ENCODE measurements around the gene EPB41L3.

EPB41L3 gene

DNA sequence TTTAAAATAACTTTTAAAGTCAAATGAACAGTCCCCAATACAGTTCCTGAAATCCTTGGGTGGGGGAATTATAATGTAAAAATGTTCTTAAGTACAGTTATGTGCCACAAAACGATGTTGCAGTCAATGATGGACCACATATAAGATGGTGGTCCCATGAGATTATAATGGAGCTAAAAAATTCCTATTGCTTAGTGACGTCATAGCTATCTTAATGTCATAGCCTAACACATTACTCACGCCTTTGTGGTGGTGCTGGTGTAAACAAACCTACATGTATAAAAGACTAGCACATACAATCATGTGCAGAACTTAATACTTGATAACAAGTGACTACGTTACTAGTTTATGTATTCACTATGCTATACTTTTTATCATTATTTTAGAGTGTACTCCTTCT, 109.4 kb downstream of the EPB41L3 start:
- Mint-ChIP-seq H3K36me3 (ENCODE audit: low read depth) (no peaks in the 10 kb centered on the region), H3K27ac (no peak overlapping the region), H3K9me3 (no peaks in the 10 kb centered on the region), H3K27me3 (ENCODE audit: low read depth) (peaks cover 5% of the 10 kb centered on the region), H3K4me1 (ENCODE audit: low read depth) (no peaks in the 10 kb centered on the region), H3K4me3 (no peak overlapping the region)

GRCh38 chr18:5431836-5432575, 111.8 kb downstream of the EPB41L3 start:
- Mint-ChIP-seq H3K36me3 (ENCODE audit: low read depth) (no peaks in the 10 kb centered on the region), H3K27ac (no peak overlapping the region), H3K4me1 (ENCODE audit: low read depth) (no peaks in the 10 kb centered on the region), H3K27me3 (ENCODE audit: low read depth) (no peaks in the 10 kb centered on the region), H3K4me3 (no peak overlapping the region), H3K9me3 (no peaks in the 10 kb centered on the region)

DNA sequence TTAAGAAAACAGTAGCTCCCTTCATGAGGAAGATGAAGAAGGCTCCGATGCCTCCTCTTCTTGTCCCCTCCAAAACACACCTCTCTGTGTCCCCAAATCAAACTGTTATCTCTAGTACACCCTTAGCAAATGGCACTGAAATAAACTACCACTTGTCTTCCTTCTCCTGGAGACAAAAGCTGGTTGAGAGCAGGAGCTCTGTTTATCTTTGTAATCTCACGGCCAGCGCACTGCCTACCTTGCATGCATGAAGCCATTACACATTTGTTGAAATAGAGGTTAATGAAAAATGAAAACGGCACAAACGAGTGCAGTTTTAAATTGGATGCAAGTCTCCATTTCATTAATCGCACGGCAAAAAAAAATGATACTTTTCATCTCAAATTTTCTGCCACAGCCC, 113.7 kb downstream of the EPB41L3 start:
- no peaks in the 10 kb centered on the region for H3K36me3 Mint-ChIP-seq (ENCODE audit: low read depth)
- H3K27ac Mint-ChIP-seq = no peak overlapping the region
- H3K4me1 Mint-ChIP-seq (ENCODE audit: low read depth) = no peaks in the 10 kb centered on the region
- H3K27me3 Mint-ChIP-seq (ENCODE audit: low read depth) = no peaks in the 10 kb centered on the region
- no peaks in the 10 kb centered on the region for H3K9me3 Mint-ChIP-seq
- no peak overlapping the region for H3K4me3 Mint-ChIP-seq

DNA sequence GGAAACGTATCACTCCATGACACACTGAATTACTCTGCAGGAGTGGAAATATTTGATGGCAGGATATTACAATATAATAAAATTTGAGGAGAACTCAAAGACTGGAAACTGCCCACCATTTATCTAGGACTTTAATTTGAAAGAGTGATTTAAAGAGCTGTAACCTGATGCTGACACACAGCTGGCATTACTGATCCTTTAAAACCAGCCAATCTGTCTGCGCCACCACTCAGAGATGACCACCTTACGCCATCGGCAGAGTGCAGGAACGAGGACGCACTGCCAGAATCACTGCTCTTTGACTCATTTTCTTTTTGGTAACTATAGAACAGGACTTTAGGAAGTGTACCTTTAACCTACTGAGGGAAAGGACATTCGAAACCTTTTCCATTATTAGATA, 114.1 kb downstream of the EPB41L3 start:
- no peaks in the 10 kb centered on the region for H3K4me1 Mint-ChIP-seq (ENCODE audit: low read depth)
- H3K36me3 Mint-ChIP-seq (ENCODE audit: low read depth) = no peaks in the 10 kb centered on the region
- no peaks in the 10 kb centered on the region for H3K27me3 Mint-ChIP-seq (ENCODE audit: low read depth)
- H3K27ac Mint-ChIP-seq = no peak overlapping the region
- H3K4me3 Mint-ChIP-seq = no peak overlapping the region
- H3K9me3 Mint-ChIP-seq = no peaks in the 10 kb centered on the region

GRCh38 chr18:5425721-5426120, 118.1 kb downstream of the EPB41L3 start:
- Mint-ChIP-seq H3K27ac (no peak overlapping the region), H3K27me3 (ENCODE audit: low read depth) (peaks cover 5% of the 10 kb centered on the region), H3K4me1 (ENCODE audit: low read depth) (no peaks in the 10 kb centered on the region), H3K36me3 (ENCODE audit: low read depth) (no peaks in the 10 kb centered on the region), H3K4me3 (no peak overlapping the region), H3K9me3 (no peaks in the 10 kb centered on the region)

DNA sequence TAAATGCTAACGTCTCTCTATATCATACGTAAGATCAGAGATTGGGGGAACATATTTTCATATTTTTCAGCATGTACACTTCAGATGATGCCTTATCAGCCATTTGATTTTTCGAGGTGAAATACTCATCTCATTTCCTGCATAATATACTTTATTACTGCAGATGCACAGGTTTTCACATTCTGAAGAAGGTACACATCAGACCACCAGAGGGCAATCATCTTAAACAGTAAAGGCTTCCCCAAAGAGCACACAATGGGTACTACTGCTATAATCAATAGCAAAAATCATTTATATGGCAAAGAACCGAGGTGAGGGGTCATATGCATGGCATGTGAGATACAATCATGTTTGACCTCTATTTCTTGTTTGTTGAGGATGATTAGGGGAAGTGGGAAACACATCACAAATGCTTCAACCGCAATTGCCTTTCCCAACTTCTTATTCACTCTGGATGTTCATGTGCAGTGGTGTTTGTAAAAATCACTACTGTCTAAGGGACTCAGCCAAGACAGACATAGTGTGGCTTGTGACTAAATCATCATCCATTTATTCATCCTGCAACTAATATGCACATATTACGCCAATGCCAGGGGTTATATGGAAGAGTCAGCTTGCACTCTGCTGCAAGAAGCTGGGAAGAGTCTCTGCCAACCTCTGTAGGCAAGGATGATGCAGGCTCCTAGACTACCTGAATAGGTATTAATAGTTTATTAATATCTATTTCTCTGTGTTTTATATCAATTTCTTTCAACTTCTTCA, 118.7 kb downstream of the EPB41L3 start:
- no peak overlapping the region for H3K4me3 Mint-ChIP-seq
- H3K27me3 Mint-ChIP-seq (ENCODE audit: low read depth) = peaks cover 5% of the 10 kb centered on the region
- no peaks in the 10 kb centered on the region for H3K4me1 Mint-ChIP-seq (ENCODE audit: low read depth)
- H3K9me3 Mint-ChIP-seq = no peaks in the 10 kb centered on the region
- no peak overlapping the region for H3K27ac Mint-ChIP-seq
- H3K36me3 Mint-ChIP-seq (ENCODE audit: low read depth) = no peaks in the 10 kb centered on the region

DNA sequence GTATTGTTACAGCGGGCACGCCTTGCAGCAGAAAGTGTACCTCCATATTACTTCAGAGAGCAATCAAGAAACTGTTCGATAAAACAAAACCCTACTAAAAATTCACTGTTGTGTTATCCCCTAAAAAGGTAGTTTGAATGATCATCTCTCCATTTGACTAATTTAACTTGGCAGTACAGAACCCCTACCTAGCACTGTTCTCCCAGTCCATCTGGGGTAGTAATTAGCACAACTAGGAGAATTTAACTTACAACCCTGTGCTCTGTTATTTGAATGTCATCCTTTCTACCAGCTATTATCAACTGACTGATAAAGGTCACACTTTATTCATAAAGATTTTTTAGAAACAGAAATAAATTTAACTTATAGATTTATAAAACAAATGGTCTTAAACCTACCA, 121.2 kb downstream of the EPB41L3 start:
- no peaks in the 10 kb centered on the region for H3K36me3 Mint-ChIP-seq (ENCODE audit: low read depth)
- no peaks in the 10 kb centered on the region for H3K9me3 Mint-ChIP-seq
- H3K4me3 Mint-ChIP-seq = no peak overlapping the region
- no peak overlapping the region for H3K27ac Mint-ChIP-seq
- H3K4me1 Mint-ChIP-seq (ENCODE audit: low read depth) = no peaks in the 10 kb centered on the region
- peaks cover 5% of the 10 kb centered on the region for H3K27me3 Mint-ChIP-seq (ENCODE audit: low read depth)

DNA sequence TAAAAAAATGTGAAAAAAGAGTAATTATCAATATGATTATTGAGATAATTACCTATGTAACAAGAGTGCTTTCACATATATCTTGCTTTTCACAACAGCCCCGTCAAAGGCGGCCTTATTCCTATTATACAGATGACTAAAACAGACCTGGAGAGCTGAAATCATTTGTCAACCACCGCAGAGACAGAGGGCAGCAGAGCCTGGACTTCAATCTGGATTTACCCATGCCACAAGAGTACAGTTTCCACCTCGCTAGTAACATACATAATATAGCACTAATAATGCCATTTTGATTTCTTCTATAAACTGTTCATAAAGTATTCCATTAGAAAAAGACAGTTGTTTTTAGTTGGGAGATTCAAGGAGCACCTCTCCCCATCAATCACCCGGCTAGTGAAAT, 121.8 kb downstream of the EPB41L3 start:
- no peaks in the 10 kb centered on the region for H3K4me1 Mint-ChIP-seq (ENCODE audit: low read depth)
- peaks cover 5% of the 10 kb centered on the region for H3K27me3 Mint-ChIP-seq (ENCODE audit: low read depth)
- H3K4me3 Mint-ChIP-seq = no peak overlapping the region
- H3K27ac Mint-ChIP-seq = no peak overlapping the region
- H3K9me3 Mint-ChIP-seq = no peaks in the 10 kb centered on the region
- no peaks in the 10 kb centered on the region for H3K36me3 Mint-ChIP-seq (ENCODE audit: low read depth)

DNA sequence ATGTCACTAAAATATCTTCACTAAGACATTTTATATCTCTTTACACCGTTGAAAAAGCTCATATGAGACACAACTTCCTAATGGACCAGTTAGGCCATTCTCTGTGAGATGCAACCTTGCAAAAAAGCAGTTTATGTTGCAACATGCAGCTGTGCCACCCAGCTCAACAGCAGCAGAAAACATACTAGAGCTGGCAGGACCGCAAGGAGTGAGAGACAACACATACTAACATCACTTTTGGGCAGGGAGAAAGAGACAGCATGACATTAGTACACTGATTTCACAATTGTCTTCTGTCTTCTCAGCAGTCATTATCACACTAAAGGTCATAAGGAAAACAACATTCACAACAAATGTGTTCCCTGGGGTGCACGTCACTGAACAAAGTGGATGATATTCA, 122.9 kb downstream of the EPB41L3 start:
- H3K27me3 Mint-ChIP-seq (ENCODE audit: low read depth) = peaks cover 5% of the 10 kb centered on the region
- no peaks in the 10 kb centered on the region for H3K9me3 Mint-ChIP-seq
- H3K27ac Mint-ChIP-seq = no peak overlapping the region
- no peaks in the 10 kb centered on the region for H3K4me1 Mint-ChIP-seq (ENCODE audit: low read depth)
- H3K4me3 Mint-ChIP-seq = no peak overlapping the region
- no peaks in the 10 kb centered on the region for H3K36me3 Mint-ChIP-seq (ENCODE audit: low read depth)

DNA sequence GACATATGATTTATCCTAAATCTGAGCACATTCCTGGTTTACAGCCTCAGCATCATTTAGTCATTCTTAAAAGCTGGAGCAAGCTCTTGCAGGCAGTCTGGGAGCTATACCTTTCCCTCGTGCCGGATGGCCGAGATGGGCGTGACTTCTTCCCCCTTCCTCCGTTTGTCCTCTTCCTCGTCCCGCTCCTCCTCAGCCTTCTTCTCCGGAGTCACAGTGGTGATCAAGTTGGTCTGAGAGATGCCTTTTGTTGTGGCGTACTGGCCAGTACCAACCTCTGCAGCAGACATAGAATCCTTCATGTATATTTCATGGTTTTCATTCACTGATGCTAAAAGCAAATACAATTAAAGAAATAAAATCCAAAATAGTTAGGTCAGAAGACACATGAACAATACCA, 124.2 kb downstream of the EPB41L3 start:
- H3K9me3 Mint-ChIP-seq = no peaks in the 10 kb centered on the region
- no peaks in the 10 kb centered on the region for H3K36me3 Mint-ChIP-seq (ENCODE audit: low read depth)
- H3K27ac Mint-ChIP-seq = no peak overlapping the region
- peaks cover 5% of the 10 kb centered on the region for H3K27me3 Mint-ChIP-seq (ENCODE audit: low read depth)
- no peaks in the 10 kb centered on the region for H3K4me1 Mint-ChIP-seq (ENCODE audit: low read depth)
- no peak overlapping the region for H3K4me3 Mint-ChIP-seq

- H3K9me3 Mint-ChIP-seq = no peaks in the 10 kb centered on the region
- no peak overlapping the region for H3K4me3 Mint-ChIP-seq
- H3K27ac Mint-ChIP-seq = no peak overlapping the region
- no peaks in the 10 kb centered on the region for H3K36me3 Mint-ChIP-seq (ENCODE audit: low read depth)
- no peaks in the 10 kb centered on the region for H3K4me1 Mint-ChIP-seq (ENCODE audit: low read depth)
- peaks cover 5% of the 10 kb centered on the region for H3K27me3 Mint-ChIP-seq (ENCODE audit: low read depth)
Measured at GRCh38 chr18:5419030-5419429, 124.8 kb downstream of the EPB41L3 start.

DNA sequence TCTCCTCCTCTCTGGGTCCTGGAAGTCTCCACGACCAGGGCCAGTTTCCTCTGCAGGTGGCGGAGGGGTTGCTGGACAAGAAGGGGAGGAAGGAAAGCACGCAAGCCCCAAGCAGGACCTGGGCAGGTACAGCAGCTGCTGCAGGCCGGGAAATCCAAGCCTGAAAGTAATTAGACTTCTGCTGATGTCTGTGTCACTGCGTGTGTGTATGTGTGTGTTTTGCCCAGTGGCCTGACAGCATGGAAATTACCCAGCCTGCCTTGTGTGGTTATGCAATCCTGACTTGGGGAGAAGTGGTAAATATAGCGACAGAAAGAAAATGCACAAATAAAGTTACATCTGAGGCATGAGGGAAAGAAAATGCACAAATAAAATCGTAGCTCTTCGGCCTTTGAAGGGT, 126.5 kb downstream of the EPB41L3 start:
- no peaks in the 10 kb centered on the region for H3K9me3 Mint-ChIP-seq
- no peak overlapping the region for H3K4me3 Mint-ChIP-seq

DNA sequence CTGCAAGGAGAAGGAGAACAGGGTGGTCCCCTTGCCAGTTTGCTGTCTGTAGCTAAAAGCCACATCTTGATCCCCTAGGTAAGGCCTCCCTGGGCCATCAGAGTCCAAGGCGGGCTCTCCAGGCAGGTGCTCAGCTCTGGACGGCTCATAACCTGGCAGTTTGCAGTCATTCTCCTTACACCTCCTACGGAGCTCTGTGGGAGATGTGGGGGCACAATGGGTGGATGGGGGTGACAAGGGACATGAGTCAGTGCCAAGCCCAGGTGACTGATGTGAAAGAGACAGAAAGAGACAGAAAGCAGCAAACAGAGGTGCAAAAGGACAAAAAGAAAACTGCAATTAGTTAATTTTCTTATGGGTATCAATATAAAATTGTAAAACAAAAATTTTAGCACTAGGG, 127.7 kb downstream of the EPB41L3 start:
- Mint-ChIP-seq H3K9me3 (no peaks in the 10 kb centered on the region), H3K36me3 (ENCODE audit: low read depth) (no peaks in the 10 kb centered on the region), H3K27me3 (ENCODE audit: low read depth) (no peaks in the 10 kb centered on the region), H3K4me1 (ENCODE audit: low read depth) (no peaks in the 10 kb centered on the region), H3K4me3 (no peak overlapping the region), H3K27ac (no peak overlapping the region)

More for the DNA sequence above, 126.5 kb downstream of the EPB41L3 start:
- Mint-ChIP-seq H3K4me1 (ENCODE audit: low read depth) (no peaks in the 10 kb centered on the region), H3K36me3 (ENCODE audit: low read depth) (no peaks in the 10 kb centered on the region), H3K27ac (no peak overlapping the region), H3K27me3 (ENCODE audit: low read depth) (no peaks in the 10 kb centered on the region)

GRCh38 chr18:5415665-5416064, 128.1 kb downstream of the EPB41L3 start:
- Mint-ChIP-seq H3K4me3 (no peak overlapping the region), H3K4me1 (ENCODE audit: low read depth) (no peaks in the 10 kb centered on the region), H3K27me3 (ENCODE audit: low read depth) (no peaks in the 10 kb centered on the region), H3K27ac (no peak overlapping the region), H3K9me3 (no peaks in the 10 kb centered on the region), H3K36me3 (ENCODE audit: low read depth) (no peaks in the 10 kb centered on the region)

- H3K4me1 Mint-ChIP-seq (ENCODE audit: low read depth) = no peaks in the 10 kb centered on the region
- H3K27ac Mint-ChIP-seq = no peak overlapping the region
- H3K36me3 Mint-ChIP-seq (ENCODE audit: low read depth) = no peaks in the 10 kb centered on the region
- no peaks in the 10 kb centered on the region for H3K27me3 Mint-ChIP-seq (ENCODE audit: low read depth)
- no peaks in the 10 kb centered on the region for H3K9me3 Mint-ChIP-seq
- H3K4me3 Mint-ChIP-seq = no peak overlapping the region
Measured at GRCh38 chr18:5415031-5415430, 128.8 kb downstream of the EPB41L3 start.
